HepG2 (cell line): ENCODE measurements around the gene NXN. TPM values are rescaled to one million over a fixed set of nuclear protein-coding genes. Genes with fewer than 3 reads are reported as not detected.

Experiments
- ATAC-seq: fragments of 200-7000 bp; cut with Tn5 transposase; 3 replicates; pipeline ENCODE4 v1.9.1; 2020; ENCODE audit warnings: mild to moderate bottlenecking, moderate library complexity
- BruUV-seq: library from RNA; stranded (reverse); fragments of 400-500 nt; replicated peaks from 2 replicates; lab custom pipeline; 2021; lab: Mats Ljungman, UMichigan
- CTCF ChIA-PET: fragments of 300-600 bp; formaldehyde crosslinking; extraction: SDS; loops from one replicate; lab custom pipeline; 2021; ENCODE audit warnings: low total read pairs, inconsistent platforms, low intra/inter-chr PET ratio; lab: Yijun Ruan, JAX
- POLR2A ChIA-PET: fragments of 350-600 bp; sonication (Branson Sonifier 250); formaldehyde crosslinking; loops from one replicate; lab custom pipeline; 2020; ENCODE audit warnings: antibody characterized with exemption, inconsistent platforms; lab: Yijun Ruan, JAX
- DNase-seq: peaks from one replicate; pipeline ENCODE4 v3.0.0-alpha.2; 2015; ENCODE audit warnings: low spot score
- FAIRE-seq: peaks from 3 replicates; lab custom pipeline; 2011; peaks lifted over from hg19 to GRCh38; lab: Jason Lieb, UNC
- H2AFZ ChIP-seq: one replicate; pipeline ENCODE4 v1.6.1; 2011; ENCODE audit warnings: low read length, inconsistent platforms
- H3K27ac ChIP-seq: fragments of 300-600 bp; 3 replicates; pipeline ENCODE4 v1.8.0; 2011; ENCODE audit warnings: mixed run types, mild to moderate bottlenecking, mixed read lengths, low read length, inconsistent platforms; ENCODE audit not compliant: insufficient read depth; ENCODE audit errors: extremely low read length
- H3K27me3 ChIP-seq, 2 experiments: fragments of 200-600 bp in 1 of 2; 2 replicates in 1 of 2; 3 replicates in 1 of 2; pipeline versions ENCODE4 v1.6.0 to v1.8.0; 2011; ENCODE audit warnings: low read length in 2 of 2, mild to moderate bottlenecking in 2 of 2, moderate library complexity in 2 of 2, inconsistent platforms in 1 of 2; ENCODE audit not compliant: insufficient read depth in 2 of 2, control insufficient read depth in 1 of 2
- H3K36me3 ChIP-seq, 2 experiments: fragments of 200-600 bp in 1 of 2; replicated peaks in 1 of 2; 2 replicates in 1 of 2; 3 replicates in 1 of 2; pipeline versions ENCODE4 v1.5.1 to v1.8.0; 2011; ENCODE audit warnings: low read length in 2 of 2, inconsistent platforms in 1 of 2; ENCODE audit not compliant: insufficient read depth in 2 of 2, control insufficient read depth in 1 of 2
- H3K4me1 ChIP-seq: 2 replicates; pipeline ENCODE4 v1.5.1; 2012; ENCODE audit warnings: low read length, inconsistent platforms; ENCODE audit not compliant: insufficient read depth
- H3K4me2 ChIP-seq: 2 replicates; pipeline ENCODE4 v1.6.0; 2011; ENCODE audit warnings: low read depth, low read length, inconsistent platforms
- H3K4me3 ChIP-seq, 3 experiments: fragments of 200-600 bp in 1 of 3; sonication (generic), shearing (Covaris generic) in 1 of 3; replicated peaks in 1 of 3; 2 replicates each; pipeline ENCODE4 v1.5.1; 2011 to 2016; ENCODE audit warnings: low read length in 3 of 3, inconsistent platforms in 2 of 3, low read depth in 2 of 3, mild to moderate bottlenecking in 2 of 3, control low read depth in 1 of 3, mixed read lengths in 1 of 3; ENCODE audit not compliant: insufficient read depth in 1 of 3
- H3K79me2 ChIP-seq: one replicate; pipeline ENCODE4 v1.6.1; 2011; ENCODE audit warnings: low read length, inconsistent platforms; ENCODE audit not compliant: insufficient read depth
- H3K9ac ChIP-seq: 2 replicates; pipeline ENCODE4 v1.6.0; 2011; ENCODE audit warnings: mild to moderate bottlenecking, low read depth, low read length, inconsistent platforms; ENCODE audit not compliant: insufficient read depth
- H3K9me3 ChIP-seq: 2 replicates; pipeline ENCODE4 v1.5.1; 2012; ENCODE audit warnings: mild to moderate bottlenecking, low read length
- H4K20me1 ChIP-seq: 2 replicates; pipeline ENCODE4 v1.6.0; 2011; ENCODE audit warnings: inconsistent platforms, mild to moderate bottlenecking, low read length, moderate library complexity; ENCODE audit not compliant: insufficient read depth
- CCDC6 ChIP-seq: sonication (generic); formaldehyde crosslinking; IDR thresholded peaks from 2 replicates; pipeline ENCODE4 v1.8.1; 2022; ENCODE audit warnings: mild to moderate bottlenecking, missing genetic modification reagents, moderate library complexity
- GABPA ChIP-seq, 2 experiments: IDR thresholded peaks; 2 replicates each; pipeline ENCODE4 v1.6.1; 2011 to 2016; ENCODE audit warnings: low read depth in 2 of 2, low read length in 1 of 2, missing biosample characterization in 1 of 2, missing genetic modification characterization in 1 of 2
- NCOA1 ChIP-seq: sonication (generic); formaldehyde crosslinking; IDR thresholded peaks from 2 replicates; pipeline ENCODE4 v1.9.0; 2021; ENCODE audit warnings: missing genetic modification reagents
- RCOR2 ChIP-seq: IDR thresholded peaks from 2 replicates; pipeline ENCODE4 v1.6.1; 2016; ENCODE audit warnings: missing biosample characterization, missing genetic modification reagents
- SALL2 ChIP-seq: sonication (generic); formaldehyde crosslinking; IDR thresholded peaks from 2 replicates; pipeline ENCODE4 v1.8.1; 2023; ENCODE audit warnings: mild to moderate bottlenecking, missing genetic modification reagents, inconsistent platforms
- SKI ChIP-seq: fragments of 450-650 bp; IDR thresholded peaks from one replicate; pipeline ENCODE4 v1.6.1; 2018; ENCODE audit warnings: mild to moderate bottlenecking; ENCODE audit not compliant: partially characterized antibody
- ZBTB1 ChIP-seq: sonication (generic); formaldehyde crosslinking; IDR thresholded peaks from 2 replicates; pipeline ENCODE4 v1.4.0; 2020; ENCODE audit warnings: missing genetic modification reagents, borderline replicate concordance
- ZMYM3 ChIP-seq: sonication (generic); formaldehyde crosslinking; IDR thresholded peaks from 2 replicates; pipeline ENCODE4 v1.5.1; 2020; ENCODE audit warnings: mild to moderate bottlenecking, missing genetic modification reagents
- ZNF251 ChIP-seq: sonication (generic); formaldehyde crosslinking; IDR thresholded peaks from 2 replicates; pipeline ENCODE4 v1.9.0; 2021; ENCODE audit warnings: mild to moderate bottlenecking, missing genetic modification reagents
- ZNF619 ChIP-seq: sonication (generic); formaldehyde crosslinking; IDR thresholded peaks from 2 replicates; pipeline ENCODE4 v1.4.0; 2020; ENCODE audit warnings: mild to moderate bottlenecking, missing genetic modification reagents
- ZSCAN9 ChIP-seq: IDR thresholded peaks from 2 replicates; pipeline ENCODE4 v1.6.1; 2016; ENCODE audit warnings: borderline replicate concordance
- WGBS: methylation state at CpG from one replicate; pipeline ENCODE4 v1.1.6; 2017; ENCODE audit warnings: low lambda C conversion rate; 5-methylcytosine and 5-hydroxymethylcytosine counted together
- in situ Hi-C: cut with HindIII; loops from 2 replicates; pipeline ENCODE4 v1.10.0; 2017; ENCODE audit warnings: low pct_unique_long_range_greater_than_20kb; ENCODE audit not compliant: extremely low pct_ligation_motif_present
- intact Hi-C: fragments of 100-400 bp; cut with micrococcal nuclease; formaldehyde crosslinking; loops from one replicate; pipeline ENCODE4 v1.10.0; 2022; ENCODE audit not compliant: unreplicated experiment
- polyA plus RNA-seq, 8 experiments: library from polyadenylated mRNA; depleted of rRNA in 3 of 8; stranded (reverse) in 7 of 8; unstranded in 1 of 8; fragments of >200 nt; fragmentation: Illumina TruSeq in 4 of 8; extraction: Trizol in 4 of 8; gene quantifications; 2 replicates each; pipeline versions ENCODE4 v1.2.1 to v1.2.3, GENCODE V29; 2011 to 2016; ENCODE audit warnings: low read depth in 4 of 8, missing spikeins in 1 of 8, mixed read lengths in 1 of 8; ENCODE audit not compliant: insufficient read depth in 1 of 8
- total RNA-seq, 5 experiments: library from RNA; depleted of rRNA; stranded (reverse); fragments of >200 nt; fragmentation: Illumina TruSeq; extraction: Trizol; gene quantifications; 2 replicates each; pipeline ENCODE4 v1.2.3, GENCODE V29; 2016; ENCODE audit warnings: low read depth in 1 of 5
- TF ChIP-seq, protein P1 (sequence below): sonication (generic); formaldehyde crosslinking; IDR thresholded peaks from 2 replicates; pipeline ENCODE4 v1.5.0; 2020; ENCODE audit warnings: mild to moderate bottlenecking, missing genetic modification reagents
- TF ChIP-seq, protein P2 (sequence below): sonication (generic); formaldehyde crosslinking; IDR thresholded peaks from 2 replicates; pipeline ENCODE4 v1.4.0; 2020; ENCODE audit warnings: mild to moderate bottlenecking, missing genetic modification reagents

Gene NXN
- total and polyA plus RNA-seq, 2 of the 13 experiments (the other 11 are each of a cell fraction or from before 2014, with no cell fraction given) = 22.2 to 24.3 TPM

DNA sequence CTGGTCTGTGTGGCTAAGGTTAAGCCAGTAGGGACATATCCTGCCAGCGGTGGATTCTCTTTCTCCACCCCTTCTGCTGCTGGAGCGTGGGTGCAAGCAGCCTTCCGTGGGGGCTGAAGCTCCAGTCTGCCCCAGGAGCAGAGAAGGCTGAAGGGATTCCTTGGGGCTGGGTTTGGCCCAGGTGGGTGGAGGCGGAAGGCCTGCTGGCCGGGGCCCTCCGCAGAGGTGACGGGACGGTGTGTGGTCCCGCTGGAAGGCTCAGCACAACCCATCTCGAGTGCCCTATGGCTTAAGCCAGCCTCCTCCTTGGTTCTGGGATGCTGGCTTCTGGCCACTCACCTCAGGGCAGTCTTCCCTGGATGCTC, 30.5 kb upstream of the NXN start:
- DNase-seq = no peak
- no TSS peak for BruUV-seq

DNA sequence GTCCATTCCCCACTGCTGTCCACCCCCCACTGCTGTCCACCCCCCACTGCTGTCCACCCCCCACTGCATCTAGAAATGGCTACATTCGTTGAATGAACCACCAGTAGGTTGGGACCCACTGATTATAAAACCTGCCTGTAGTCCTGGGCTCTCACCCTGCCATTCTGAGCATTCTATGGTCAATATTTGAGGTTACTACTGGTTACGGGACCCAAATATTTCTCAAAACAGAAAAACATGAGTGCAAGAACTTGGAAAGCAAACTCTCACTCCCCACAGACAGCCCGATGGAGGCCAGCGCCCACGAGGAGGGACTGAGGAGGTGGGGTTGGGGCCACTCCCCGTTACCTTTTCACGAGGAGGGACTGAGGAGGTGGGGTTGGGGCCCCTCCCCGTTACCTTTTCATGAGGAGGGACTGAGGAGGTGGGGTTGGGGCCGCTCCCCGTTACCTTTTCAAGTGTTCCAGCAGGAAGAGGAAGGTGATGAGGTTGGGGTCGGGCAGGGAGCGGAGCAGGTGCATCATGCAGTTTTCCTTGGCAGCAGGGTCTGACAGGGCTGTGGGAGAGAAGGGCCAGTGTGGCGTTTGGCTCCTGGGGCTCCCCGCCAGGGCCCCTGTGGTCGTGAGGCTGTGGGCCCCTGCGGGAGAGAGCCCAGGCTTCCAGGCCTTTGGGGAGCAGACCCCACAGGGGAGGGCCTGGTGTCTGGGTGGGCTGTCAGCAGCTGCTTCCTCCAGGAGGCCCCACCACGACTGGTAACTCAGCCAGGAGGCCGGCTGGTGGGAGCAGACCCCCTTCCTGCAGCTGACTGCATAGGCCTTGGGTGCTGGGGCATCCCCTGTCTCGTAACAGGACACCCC, 29.9 kb upstream of the NXN start:
- TF ChIP-seq SALL2 (no peak), ZSCAN9 (CRISPR knock-in tag) (no peak), NCOA1 (CRISPR knock-in tag) (no peak), SKI (no peak), ZBTB1 (no peak), CCDC6 (CRISPR knock-in tag) (no peak), RCOR2 (CRISPR knock-in tag) (no peak), ZMYM3 (CRISPR knock-in tag) (no peak), ZNF251 (CRISPR knock-in tag) (no peak)
- TF ChIP-seq, protein P1, sequence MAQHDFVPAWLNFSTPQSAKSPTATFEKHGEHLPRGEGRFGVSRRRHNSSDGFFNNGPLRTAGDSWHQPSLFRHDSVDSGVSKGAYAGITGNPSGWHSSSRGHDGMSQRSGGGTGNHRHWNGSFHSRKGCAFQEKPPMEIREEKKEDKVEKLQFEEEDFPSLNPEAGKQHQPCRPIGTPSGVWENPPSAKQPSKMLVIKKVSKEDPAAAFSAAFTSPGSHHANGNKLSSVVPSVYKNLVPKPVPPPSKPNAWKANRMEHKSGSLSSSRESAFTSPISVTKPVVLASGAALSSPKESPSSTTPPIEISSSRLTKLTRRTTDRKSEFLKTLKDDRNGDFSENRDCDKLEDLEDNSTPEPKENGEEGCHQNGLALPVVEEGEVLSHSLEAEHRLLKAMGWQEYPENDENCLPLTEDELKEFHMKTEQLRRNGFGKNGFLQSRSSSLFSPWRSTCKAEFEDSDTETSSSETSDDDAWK (CRISPR knock-in tag) = no peak
- DNase-seq = no peak
- H2AFZ ChIP-seq = no peak overlapping the region
- no peaks in the 10 kb centered on the region for H3K79me2 ChIP-seq
- POLR2A ChIA-PET = no interaction called here
- H3K36me3 ChIP-seq = peaks cover 0 to 2% of the 10 kb centered on the region in 2 experiments; a peak in 3 of 5 replicates
- H4K20me1 ChIP-seq = no peaks in the 10 kb centered on the region
- H3K4me2 ChIP-seq = no peak overlapping the region
- 79% methylated on average over 12 of the region's 19 CpGs for WGBS
- H3K27me3 ChIP-seq = no peaks in the 10 kb centered on the region
- H3K4me3 ChIP-seq = no peak overlapping the region
- intact Hi-C loops (no loop called here), in situ Hi-C loops (no loop called here)
- CTCF ChIA-PET = no interaction called here
- H3K9me3 ChIP-seq = no peaks in the 10 kb centered on the region
- FAIRE-seq = no peak
- no peak overlapping the region for H3K27ac ChIP-seq
- no peak overlapping the region for H3K9ac ChIP-seq
- no peaks in the 10 kb centered on the region for H3K4me1 ChIP-seq
- BruUV-seq = no TSS peak
- no peak for ATAC-seq

More for the DNA sequence above, 30.5 kb upstream of the NXN start:
- Histone ChIP-seq H4K20me1 (no peaks in the 10 kb centered on the region), H3K4me3 (no peak overlapping the region), H3K27ac (no peak overlapping the region), H3K9ac (no peak overlapping the region), H2AFZ (no peak overlapping the region), H3K9me3 (no peaks in the 10 kb centered on the region), H3K36me3 (peaks cover 0 to 2% of the 10 kb centered on the region in 2 experiments; a peak in 3 of 5 replicates), H3K27me3 (no peaks in the 10 kb centered on the region), H3K79me2 (no peaks in the 10 kb centered on the region), H3K4me2 (no peak overlapping the region), H3K4me1 (no peaks in the 10 kb centered on the region)
- intact Hi-C loops = no loop called here
- WGBS = 40% methylated on average over 1 of the region's 10 CpGs
- in situ Hi-C loops = no loop called here
- TF ChIP-seq GABPA (IDR thresholded peaks at IDR 0.05; ENCODE audit: low read depth, low read length) = 0 out of 2 replicates have a peak, but pooled peaks have one; percentile 7
- TF ChIP-seq GABPA (CRISPR knock-in tag; IDR thresholded peaks at IDR 0.05; ENCODE audit: low read depth) = no peak
- TF ChIP-seq, protein P2, sequence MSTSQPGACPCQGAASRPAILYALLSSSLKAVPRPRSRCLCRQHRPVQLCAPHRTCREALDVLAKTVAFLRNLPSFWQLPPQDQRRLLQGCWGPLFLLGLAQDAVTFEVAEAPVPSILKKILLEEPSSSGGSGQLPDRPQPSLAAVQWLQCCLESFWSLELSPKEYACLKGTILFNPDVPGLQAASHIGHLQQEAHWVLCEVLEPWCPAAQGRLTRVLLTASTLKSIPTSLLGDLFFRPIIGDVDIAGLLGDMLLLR = no peak
- no peak for TF ChIP-seq ZNF619
- FAIRE-seq (no peak), ATAC-seq (no peak)
- ChIA-PET CTCF (no interaction called here), POLR2A (no interaction called here)
